ENCODE results near the gene CMIP. TPM values are rescaled to one million over a fixed set of nuclear protein-coding genes. Genes with fewer than 3 reads are reported as not detected.

Gene CMIP
- total RNA-seq, 4 donors from 2014 or later: 17.1 to 60.5 (median 39.7) TPM

- Histone ChIP-seq H3K4me3 (peak overlapping the region; percentile 15 to 64 (median 40)), H3K4me1 (peaks cover 0 to 10% (median 4%) of the 10 kb centered on the region in 3 donors), H3K36me3 (no peaks in the 10 kb centered on the region), H3K9me3 (no peaks in the 10 kb centered on the region), H3K27me3 (no peaks in the 10 kb centered on the region), H3K27ac (no peak overlapping the region)
- 37 to 48% methylated on average over 5 of the region's 5 CpGs for WGBS, 2 donors
- intact Hi-C loops (cut with DNase I): no loop called here
- TF ChIP-seq CTCF (IDR thresholded peaks at IDR 0.05) (peak in 1 of 6 experiments; percentile 1), POLR2A (IDR thresholded peaks at IDR 0.05) (no peak)
- DNase-seq: no peak
Measured at GRCh38 chr16:81746566-81746965, 302.0 kb downstream of the CMIP start.

DNA sequence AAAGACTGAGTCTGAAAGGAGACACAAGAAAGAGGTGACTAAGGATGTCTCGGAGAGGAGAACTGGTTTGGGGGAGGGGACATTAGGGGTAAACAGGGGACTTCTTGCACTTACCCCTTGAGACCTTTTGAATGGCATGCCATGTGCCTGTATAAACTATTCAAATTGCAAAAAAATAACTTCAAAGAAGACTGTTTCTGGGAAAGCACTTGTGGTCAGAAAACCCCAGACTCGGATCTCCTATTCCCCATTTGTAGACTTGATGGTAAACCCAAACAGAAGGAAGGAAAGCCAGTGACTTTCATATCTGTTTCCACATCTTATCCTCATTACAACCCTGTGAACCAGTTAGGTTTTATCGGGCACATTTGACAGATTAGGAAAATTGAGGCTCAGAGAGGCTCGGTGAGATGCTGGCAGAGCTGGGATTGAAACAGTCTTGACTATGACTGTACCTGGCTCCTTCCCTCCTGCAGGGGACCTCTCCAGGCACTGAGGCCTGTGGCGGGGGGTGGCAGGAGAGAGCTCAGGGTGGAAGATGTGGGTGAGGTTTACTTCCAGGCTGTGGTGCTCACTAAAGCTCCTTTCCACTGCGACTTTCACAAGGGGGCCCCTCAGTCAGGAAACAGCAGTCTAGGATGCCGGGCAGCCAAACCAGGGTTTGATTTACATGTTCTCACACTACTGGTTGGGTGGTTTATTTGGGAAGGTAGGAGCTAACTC, 304.0 kb downstream of the CMIP start:
- Histone ChIP-seq H3K27ac (no peak overlapping the region), H3K36me3 (no peaks in the 10 kb centered on the region), H3K4me3 (no peak overlapping the region), H3K27me3 (no peaks in the 10 kb centered on the region), H3K4me1 (peaks cover 0 to 20% (median 4%) of the 10 kb centered on the region in 3 donors), H3K9me3 (no peaks in the 10 kb centered on the region)
- intact Hi-C loops (cut with DNase I): no loop called here
- 53 to 55% methylated on average over 4 to 7 of the region's 7 CpGs for WGBS, 2 donors
- no peak for DNase-seq
- TF ChIP-seq POLR2A (IDR thresholded peaks at IDR 0.05) (no peak), CTCF (IDR thresholded peaks at IDR 0.05) (no peak)

DNA sequence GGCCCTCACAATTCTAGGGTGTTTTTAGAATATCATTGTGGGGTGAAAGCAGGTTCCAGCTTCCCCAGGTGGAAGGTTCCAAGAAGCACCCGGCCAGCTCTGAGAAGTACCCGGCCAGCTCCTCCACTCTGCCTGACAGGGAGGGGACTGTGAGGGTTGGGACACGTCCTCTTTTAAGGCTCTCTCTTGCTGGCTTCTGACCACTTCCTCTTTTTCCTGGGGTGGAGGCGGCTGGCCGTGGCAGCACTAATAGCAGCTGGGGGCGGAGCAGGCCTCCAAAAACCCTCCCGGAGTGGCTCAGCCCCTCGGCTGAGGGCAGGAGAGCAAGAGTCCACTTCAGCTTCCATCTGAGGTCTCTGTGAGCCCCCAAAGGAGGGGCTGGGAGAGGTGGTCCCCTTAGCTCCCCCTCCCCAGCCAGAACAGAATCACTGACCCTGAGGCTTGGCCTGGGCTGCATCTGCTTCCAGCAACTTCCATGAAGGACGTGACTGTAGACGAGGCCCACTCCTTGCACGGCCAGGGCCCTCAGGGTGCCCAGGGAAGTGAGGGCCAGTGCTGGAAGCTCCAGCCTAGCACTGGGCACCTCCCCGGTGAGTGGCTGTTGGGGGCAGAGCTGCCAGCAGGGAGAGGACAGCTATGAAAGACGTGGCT, 307.7 kb downstream of the CMIP start:
- intact Hi-C loops (cut with DNase I): no loop called here
- Histone ChIP-seq H3K27ac (peak overlapping the region; percentile 48 to 84 (median 66)), H3K4me3 (no peak overlapping the region), H3K36me3 (no peaks in the 10 kb centered on the region), H3K4me1 (peaks cover 0 to 28% (median 0%) of the 10 kb centered on the region in 3 donors), H3K9me3 (no peaks in the 10 kb centered on the region), H3K27me3 (no peaks in the 10 kb centered on the region)
- DNase-seq: peak; percentile 38
- TF ChIP-seq POLR2A (IDR thresholded peaks at IDR 0.05) (peak in 2 of 4 donors; percentile 14 to 18), CTCF (IDR thresholded peaks at IDR 0.05) (no peak)
- WGBS, 2 donors: 66% methylated on average over 7 of the region's 13 CpGs; no CpG with 5 or more reads in 1 of the 2 donors

DNA sequence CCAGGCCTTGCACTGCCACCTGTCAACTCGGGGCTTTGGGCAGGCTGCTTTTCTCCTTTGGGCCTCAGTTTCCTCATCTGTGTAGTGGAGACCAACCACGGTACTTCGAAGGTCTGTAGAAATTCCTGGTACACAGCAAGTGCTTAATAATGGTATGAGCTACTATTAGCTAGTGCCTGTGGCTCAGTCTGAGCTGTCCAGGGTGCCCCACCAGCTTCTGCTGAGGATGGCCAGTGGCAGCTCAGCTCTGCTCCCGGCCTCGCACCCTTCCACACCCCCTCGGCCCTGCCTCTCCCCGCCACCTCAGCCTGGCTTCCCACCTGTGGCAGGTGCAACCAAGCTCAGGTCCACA, 308.2 kb downstream of the CMIP start:
- H3K36me3 ChIP-seq: no peaks in the 10 kb centered on the region
- peaks cover 0 to 30% (median 0%) of the 10 kb centered on the region in 3 donors for H3K4me1 ChIP-seq
- no peak overlapping the region for H3K4me3 ChIP-seq
- H3K27me3 ChIP-seq: no peaks in the 10 kb centered on the region
- peak overlapping the region; percentile 48 to 84 (median 66) for H3K27ac ChIP-seq
- WGBS, 2 donors: 81 to 90% methylated on average over 6 to 7 of the region's 7 CpGs
- TF ChIP-seq CTCF (IDR thresholded peaks at IDR 0.05): no peak
- no peak for TF ChIP-seq POLR2A (IDR thresholded peaks at IDR 0.05)
- no peaks in the 10 kb centered on the region for H3K9me3 ChIP-seq
- DNase-seq: no peak
- intact Hi-C loops (cut with DNase I): no loop called here

DNA sequence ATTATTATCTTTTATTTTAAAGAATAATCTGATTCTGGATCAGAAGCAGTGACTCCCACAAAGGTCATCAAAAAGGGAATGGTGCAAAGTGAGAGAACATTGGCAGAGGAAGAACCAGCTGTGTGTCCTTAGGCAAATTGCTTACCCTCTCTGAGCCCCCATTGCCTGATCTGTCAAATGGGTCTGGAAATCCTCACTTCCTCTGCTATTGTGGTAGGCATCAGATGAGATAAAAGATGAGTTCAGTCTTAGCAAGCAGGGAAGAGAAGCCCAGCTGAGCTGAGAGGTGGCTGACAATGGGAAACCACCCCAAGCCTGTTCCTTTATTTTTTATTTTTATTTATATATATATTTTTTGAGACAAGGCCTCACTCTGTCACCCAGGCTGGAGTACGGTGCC, 310.2 kb downstream of the CMIP start:
- Histone ChIP-seq H3K4me3 (no peak overlapping the region), H3K9me3 (no peaks in the 10 kb centered on the region), H3K4me1 (peaks cover 0 to 34% (median 3%) of the 10 kb centered on the region in 3 donors), H3K36me3 (no peaks in the 10 kb centered on the region), H3K27ac (no peak overlapping the region), H3K27me3 (no peaks in the 10 kb centered on the region)
- no peak for DNase-seq
- TF ChIP-seq CTCF (IDR thresholded peaks at IDR 0.05) (no peak), POLR2A (IDR thresholded peaks at IDR 0.05) (no peak)
- intact Hi-C loops (cut with DNase I): no loop called here
- 89 to 93% methylated on average over 1 of the region's 1 CpG for WGBS, 2 donors

Data from esophagus squamous epithelium (tissue), 5 donors.